Measurements from ENCODE around the gene NLRC5. TPM values are rescaled to one million over a fixed set of nuclear protein-coding genes. Genes with fewer than 3 reads are reported as not detected.

NLRC5 gene
- total RNA-seq, 3 donors from 2014 or later = 18.4 to 34.4 (median 24.1) TPM

GRCh38 chr16:56961851-56962281 lies 27.5 kb upstream of the NLRC5 start, which contains the start of gene CETP:
Gene CETP, plus strand, starts transcription at chr16:56961950. Its CDS starts 30 bp downstream, at chr16:56961980.
- intact Hi-C loops (cut with DNase I; ENCODE audit: low total_unique reads) = no loop called here
- no peaks in the 10 kb centered on the region for H3K9me3 ChIP-seq
- H3K27ac ChIP-seq = no peak within 1 kb of the TSS
- no peak for DNase-seq (ENCODE audit: low spot score in 2 of 2)
- no peaks in the 10 kb centered on the region for H3K36me3 ChIP-seq
- H3K4me3 ChIP-seq = no peak within 1 kb of the TSS
- TF ChIP-seq, protein P1, sequence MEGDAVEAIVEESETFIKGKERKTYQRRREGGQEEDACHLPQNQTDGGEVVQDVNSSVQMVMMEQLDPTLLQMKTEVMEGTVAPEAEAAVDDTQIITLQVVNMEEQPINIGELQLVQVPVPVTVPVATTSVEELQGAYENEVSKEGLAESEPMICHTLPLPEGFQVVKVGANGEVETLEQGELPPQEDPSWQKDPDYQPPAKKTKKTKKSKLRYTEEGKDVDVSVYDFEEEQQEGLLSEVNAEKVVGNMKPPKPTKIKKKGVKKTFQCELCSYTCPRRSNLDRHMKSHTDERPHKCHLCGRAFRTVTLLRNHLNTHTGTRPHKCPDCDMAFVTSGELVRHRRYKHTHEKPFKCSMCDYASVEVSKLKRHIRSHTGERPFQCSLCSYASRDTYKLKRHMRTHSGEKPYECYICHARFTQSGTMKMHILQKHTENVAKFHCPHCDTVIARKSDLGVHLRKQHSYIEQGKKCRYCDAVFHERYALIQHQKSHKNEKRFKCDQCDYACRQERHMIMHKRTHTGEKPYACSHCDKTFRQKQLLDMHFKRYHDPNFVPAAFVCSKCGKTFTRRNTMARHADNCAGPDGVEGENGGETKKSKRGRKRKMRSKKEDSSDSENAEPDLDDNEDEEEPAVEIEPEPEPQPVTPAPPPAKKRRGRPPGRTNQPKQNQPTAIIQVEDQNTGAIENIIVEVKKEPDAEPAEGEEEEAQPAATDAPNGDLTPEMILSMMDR (IDR thresholded peaks at IDR 0.05) = no peak
- TF ChIP-seq POLR2A (IDR thresholded peaks at IDR 0.05) (no peak), POLR2AphosphoS5 (IDR thresholded peaks at IDR 0.05) (no peak)
- H3K4me1 ChIP-seq = no peaks in the 10 kb centered on the region
- no peaks in the 10 kb centered on the region for H3K27me3 ChIP-seq

DNA sequence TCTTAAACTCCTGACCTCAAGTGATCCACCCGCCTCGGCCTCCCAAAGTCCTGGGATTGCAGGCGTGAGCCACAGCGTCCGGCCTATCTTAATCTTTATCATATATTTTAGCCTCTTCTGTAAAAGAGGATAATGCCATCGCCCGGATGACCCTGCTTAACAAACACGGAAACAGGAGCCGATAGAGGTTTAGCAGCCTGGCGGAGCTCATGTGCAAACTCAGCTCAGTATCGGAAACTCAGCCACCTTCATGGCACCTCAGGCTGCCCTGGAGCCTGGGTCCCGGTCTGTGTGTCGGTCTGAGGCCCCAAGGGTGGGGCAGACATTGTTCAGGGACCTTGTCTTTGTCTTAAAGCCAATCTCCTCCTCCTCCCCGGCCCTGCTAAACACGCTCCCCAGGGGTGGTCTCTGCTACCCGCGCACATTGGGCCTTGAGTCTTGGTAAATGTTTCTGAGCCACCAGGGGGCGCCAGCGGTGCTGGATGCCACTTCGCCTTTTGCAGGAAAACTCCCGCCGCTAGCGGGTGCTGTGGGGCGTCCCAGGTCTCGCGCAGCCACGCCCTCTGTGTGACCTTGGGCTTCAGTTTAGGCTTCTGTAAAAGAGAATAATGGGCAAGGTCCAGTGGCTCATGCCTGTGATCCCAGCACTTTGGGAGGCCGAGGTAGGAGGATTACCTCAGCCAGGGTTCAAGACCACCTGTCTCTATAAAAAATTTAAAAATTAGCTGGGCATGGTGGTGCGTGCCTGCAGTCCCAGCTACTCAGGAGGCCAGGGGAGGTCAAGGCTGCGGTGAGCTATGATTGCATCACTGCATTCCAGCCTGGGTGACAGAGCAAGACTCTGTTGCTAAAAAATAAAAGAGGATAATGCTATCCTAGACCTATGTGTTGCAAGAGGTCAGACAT lies 24.9 kb upstream of the NLRC5 start:
- intact Hi-C loops (cut with DNase I; ENCODE audit: low total_unique reads) = no loop called here
- TF ChIP-seq POLR2A (IDR thresholded peaks at IDR 0.05) = no peak
- TF ChIP-seq POLR2AphosphoS5 (IDR thresholded peaks at IDR 0.05) = peak in 1 of 3 donors; percentile 41
- TF ChIP-seq, protein P1 (IDR thresholded peaks at IDR 0.05) = peak; percentile 35 to 73 (median 54)
- Histone ChIP-seq H3K36me3 (no peaks in the 10 kb centered on the region), H3K4me3 (no peak overlapping the region), H3K27ac (no peak overlapping the region), H3K27me3 (no peaks in the 10 kb centered on the region), H3K4me1 (no peaks in the 10 kb centered on the region), H3K9me3 (no peaks in the 10 kb centered on the region)
- DNase-seq (ENCODE audit: low spot score in 2 of 2) = peak; percentile 35 to 78

- Histone ChIP-seq H3K4me3 (no peak overlapping the region), H3K27me3 (no peaks in the 10 kb centered on the region), H3K4me1 (no peaks in the 10 kb centered on the region), H3K9me3 (no peaks in the 10 kb centered on the region), H3K36me3 (no peaks in the 10 kb centered on the region), H3K27ac (peak overlapping the region in 1 of 2 donors; percentile 48)
- TF ChIP-seq POLR2AphosphoS5 (IDR thresholded peaks at IDR 0.05) (no peak), POLR2A (IDR thresholded peaks at IDR 0.05) (no peak)
- no peak for DNase-seq (ENCODE audit: low spot score in 2 of 2)
- intact Hi-C loops (cut with DNase I; ENCODE audit: low total_unique reads) = no loop called here
These were observed 23.9 kb upstream of the NLRC5 start for GRCh38 chr16:56965149-56966092.

- Histone ChIP-seq H3K4me3 (no peak overlapping the region), H3K27me3 (no peaks in the 10 kb centered on the region), H3K9me3 (no peaks in the 10 kb centered on the region), H3K4me1 (no peaks in the 10 kb centered on the region), H3K27ac (peak overlapping the region in 1 of 2 donors; percentile 48), H3K36me3 (no peaks in the 10 kb centered on the region)
- DNase-seq (ENCODE audit: low spot score in 2 of 2) = no peak
- intact Hi-C loops (cut with DNase I; ENCODE audit: low total_unique reads) = no loop called here
- TF ChIP-seq, protein P1 (IDR thresholded peaks at IDR 0.05) = no peak
- TF ChIP-seq POLR2AphosphoS5 (IDR thresholded peaks at IDR 0.05) = no peak
- TF ChIP-seq POLR2A (IDR thresholded peaks at IDR 0.05) = no peak
These were observed 23.3 kb upstream of the NLRC5 start for GRCh38 chr16:56966093-56966475.

GRCh38 chr16:56967733-56968132 lies 21.6 kb upstream of the NLRC5 start:
- Histone ChIP-seq H3K9me3 (no peaks in the 10 kb centered on the region), H3K27ac (no peak overlapping the region), H3K4me1 (no peaks in the 10 kb centered on the region), H3K36me3 (no peaks in the 10 kb centered on the region), H3K4me3 (no peak overlapping the region), H3K27me3 (no peaks in the 10 kb centered on the region)
- no peak for DNase-seq (ENCODE audit: low spot score in 2 of 2)
- TF ChIP-seq, protein P1 (IDR thresholded peaks at IDR 0.05) = no peak
- TF ChIP-seq POLR2A (IDR thresholded peaks at IDR 0.05) (no peak), POLR2AphosphoS5 (IDR thresholded peaks at IDR 0.05) (no peak)
- intact Hi-C loops (cut with DNase I; ENCODE audit: low total_unique reads) = no loop called here
